HG03439 (cell line): Measurements from ENCODE around the gene QRFP.

Experiments used
- ATAC-seq: cut with Tn5 transposase; IDR thresholded peaks from one replicate; pipeline ENCODE4 v1.9.1; 2021; ENCODE audit warnings: mild to moderate bottlenecking, moderate library complexity; ENCODE audit not compliant: unreplicated experiment

QRFP gene

GRCh38 chr9:130872912-130873503 is 23.6 kb downstream of the QRFP start:
- no peak for ATAC-seq

GRCh38 chr9:130872508-130872907 is 24.1 kb downstream of the QRFP start:
- no peak for ATAC-seq

DNA sequence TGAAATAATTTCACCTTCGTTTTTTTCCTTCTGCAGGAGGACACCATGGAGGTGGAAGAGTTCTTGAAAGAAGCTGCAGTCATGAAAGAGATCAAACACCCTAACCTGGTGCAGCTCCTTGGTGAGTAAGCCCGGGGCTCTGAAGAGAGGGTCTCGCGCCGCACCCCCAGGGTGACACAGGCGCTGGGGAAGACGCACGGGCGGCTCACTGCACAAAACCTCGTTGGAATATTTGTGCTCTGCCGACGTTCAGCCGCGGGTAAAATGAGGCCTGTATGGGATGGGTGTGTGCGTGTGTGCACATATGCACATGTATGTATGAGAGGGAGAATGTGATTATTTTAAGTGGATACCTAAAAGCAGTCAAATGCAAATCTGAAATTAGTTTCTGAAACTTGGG is 24.5 kb downstream of the QRFP start:
- no peak for ATAC-seq

GRCh38 chr9:130871395-130872062 is 25.1 kb downstream of the QRFP start:
- no peak for ATAC-seq

- no peak for ATAC-seq
Measured at GRCh38 chr9:130870491-130871381, 25.9 kb downstream of the QRFP start.

- ATAC-seq = no peak
Measured at GRCh38 chr9:130869250-130869649, 27.4 kb downstream of the QRFP start.

- no peak for ATAC-seq
Measured at GRCh38 chr9:130868230-130868629, 28.4 kb downstream of the QRFP start.

GRCh38 chr9:130867556-130867955 is 29.1 kb downstream of the QRFP start:
- no peak for ATAC-seq

GRCh38 chr9:130866474-130866965 is 30.1 kb downstream of the QRFP start:
- ATAC-seq = no peak

GRCh38 chr9:130865921-130866320 is 30.7 kb downstream of the QRFP start:
- no peak for ATAC-seq

GRCh38 chr9:130864541-130864940 is 32.1 kb downstream of the QRFP start:
- no peak for ATAC-seq

DNA sequence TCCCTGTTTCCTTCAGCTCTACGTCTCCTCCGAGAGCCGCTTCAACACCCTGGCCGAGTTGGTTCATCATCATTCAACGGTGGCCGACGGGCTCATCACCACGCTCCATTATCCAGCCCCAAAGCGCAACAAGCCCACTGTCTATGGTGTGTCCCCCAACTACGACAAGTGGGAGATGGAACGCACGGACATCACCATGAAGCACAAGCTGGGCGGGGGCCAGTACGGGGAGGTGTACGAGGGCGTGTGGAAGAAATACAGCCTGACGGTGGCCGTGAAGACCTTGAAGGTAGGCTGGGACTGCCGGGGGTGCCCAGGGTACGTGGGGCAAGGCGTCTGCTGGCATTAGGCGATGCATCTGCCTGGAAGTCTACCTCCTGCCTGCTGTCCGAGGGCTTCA is 33.9 kb downstream of the QRFP start:
- no peak for ATAC-seq

GRCh38 chr9:130862217-130862616 is 34.4 kb downstream of the QRFP start:
- no peak for ATAC-seq

DNA sequence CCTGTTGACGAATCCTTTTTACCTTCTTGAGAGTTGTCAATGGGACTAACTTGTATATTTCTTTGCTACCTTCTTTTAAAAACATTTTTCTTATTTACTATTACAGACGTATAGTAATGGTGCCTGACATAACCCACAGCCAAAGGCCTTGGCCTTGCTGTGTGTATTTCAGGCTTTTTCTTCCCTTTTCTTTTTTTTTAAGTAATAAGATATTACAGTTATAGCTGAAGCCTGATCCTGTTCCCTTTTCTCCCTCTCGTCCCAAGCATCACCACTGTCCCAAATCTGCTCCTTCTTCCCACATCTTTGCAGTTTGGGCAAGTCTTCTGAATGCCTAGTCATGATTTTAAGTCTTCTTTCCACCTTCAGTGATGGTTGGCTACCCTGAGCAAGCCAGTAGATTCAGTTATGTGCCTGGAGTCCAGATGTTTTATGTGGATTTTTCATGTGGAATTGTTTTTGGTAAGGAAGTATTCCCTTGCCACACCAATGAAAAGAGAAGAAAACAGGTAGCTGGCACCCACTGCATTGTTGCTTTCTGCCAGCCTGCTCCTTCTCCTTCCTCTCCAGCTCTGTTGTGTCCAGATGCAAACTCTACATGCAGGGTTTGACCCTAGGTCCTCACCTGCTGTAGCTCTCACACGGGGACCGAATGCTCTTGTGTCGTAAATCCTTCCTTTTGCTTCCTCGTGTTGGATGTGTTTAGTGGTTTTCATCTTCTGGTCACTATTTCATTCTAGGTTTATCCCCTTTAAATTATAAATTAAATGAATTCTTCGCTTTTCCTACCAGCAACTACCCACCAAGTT is 35.0 kb downstream of the QRFP start:
- ATAC-seq = no peak

GRCh38 chr9:130860458-130861316 is 35.9 kb downstream of the QRFP start:
- no peak for ATAC-seq

DNA sequence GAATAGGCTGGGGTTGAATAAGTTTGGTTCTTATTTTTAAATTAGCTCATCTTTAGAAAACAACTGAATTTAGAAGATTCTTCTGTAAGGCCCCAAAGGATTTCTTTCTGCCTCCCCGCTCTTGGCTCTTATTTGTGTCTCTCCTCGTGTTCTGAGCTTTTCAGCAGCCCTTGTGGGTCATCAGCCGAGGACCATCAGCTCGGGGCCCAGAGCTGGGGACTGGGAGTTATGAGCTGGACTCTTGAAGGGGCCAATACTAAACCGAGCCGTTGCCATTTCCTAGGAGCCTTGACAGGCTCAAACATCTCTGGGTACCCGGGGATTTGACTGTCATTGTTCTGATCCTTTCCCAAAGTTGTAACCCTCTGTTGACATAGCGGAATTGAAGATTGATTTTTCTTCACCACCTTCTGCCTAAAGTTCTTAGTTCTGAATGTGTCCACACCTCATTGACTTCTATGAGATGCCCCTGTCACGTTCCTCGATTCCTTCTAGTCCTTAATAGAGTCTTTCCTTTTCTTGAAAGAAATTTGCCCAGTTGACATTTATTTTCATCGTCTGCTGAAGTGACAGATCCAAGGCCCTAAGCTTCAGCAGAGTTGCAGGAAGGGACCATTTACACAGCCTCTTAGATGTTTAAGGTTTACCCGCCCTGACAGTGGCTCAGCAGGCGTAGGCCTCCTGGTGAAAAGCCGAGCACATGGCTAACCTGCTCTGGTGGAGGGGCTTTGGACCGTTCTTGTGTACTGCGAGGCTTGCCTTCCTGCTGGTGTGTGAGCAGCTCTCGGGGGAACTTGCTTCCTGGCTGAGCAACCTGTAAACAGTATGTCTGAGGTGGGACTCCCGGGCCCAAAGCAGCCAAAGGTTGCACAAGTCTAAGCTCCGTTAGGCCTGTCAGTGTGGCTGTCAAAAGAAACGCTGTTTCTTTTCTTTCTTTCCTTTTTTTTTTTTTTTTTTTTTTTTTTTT is 37.6 kb downstream of the QRFP start:
- no peak for ATAC-seq

- no peak for ATAC-seq
Measured at GRCh38 chr9:130857864-130858738, 38.5 kb downstream of the QRFP start.

DNA sequence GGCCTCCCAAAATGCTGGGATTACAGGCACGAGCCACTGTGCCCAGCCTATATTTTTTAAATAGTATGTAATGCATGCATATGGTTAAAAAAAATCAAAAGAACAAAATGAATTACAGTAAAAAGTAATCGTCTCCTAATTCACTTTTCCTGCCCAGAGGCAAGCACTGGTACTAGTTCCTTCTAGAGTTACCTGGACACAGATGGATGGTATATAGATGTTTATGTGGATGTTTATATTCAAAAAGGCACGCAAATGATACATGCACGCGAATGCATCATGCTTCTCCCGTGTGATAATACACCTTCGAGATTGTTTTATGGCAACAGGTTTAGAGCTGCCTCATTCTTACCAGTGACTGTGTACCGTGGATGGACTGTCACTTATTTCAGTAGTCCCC is 40.1 kb downstream of the QRFP start:
- ATAC-seq = no peak
